Measurements from ENCODE around the gene EML2.

EML2 gene

DNA sequence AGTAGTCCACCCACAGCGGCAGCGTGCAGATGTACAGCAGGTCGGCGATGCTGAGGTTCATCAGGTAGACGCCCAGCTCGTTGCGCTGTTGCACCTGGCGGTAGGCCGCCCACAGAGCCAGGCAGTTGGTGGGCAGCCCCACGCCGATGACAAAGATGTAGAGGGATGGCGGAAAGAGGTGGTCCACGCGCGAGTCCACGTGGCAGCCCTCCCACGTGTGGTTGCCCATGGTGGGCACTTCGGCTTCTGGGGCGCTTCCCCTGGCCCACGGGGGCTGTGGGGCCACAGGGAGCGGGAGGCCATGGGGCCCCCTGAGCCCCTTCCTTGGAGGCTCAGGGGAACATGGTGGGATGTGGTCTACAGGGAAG, 47.6 kb downstream of the EML2 start:
- no peak overlapping the region for H3K4me3 ChIP-seq (ENCODE audit: low read depth, low read length)
- H3K27ac ChIP-seq = no peak overlapping the region
- in situ Hi-C loops (cut with HindIII; ENCODE audit: low pct_ligation_motif_present, low sequenced_read_pairs) = no loop called here
- TF ChIP-seq, protein P1, sequence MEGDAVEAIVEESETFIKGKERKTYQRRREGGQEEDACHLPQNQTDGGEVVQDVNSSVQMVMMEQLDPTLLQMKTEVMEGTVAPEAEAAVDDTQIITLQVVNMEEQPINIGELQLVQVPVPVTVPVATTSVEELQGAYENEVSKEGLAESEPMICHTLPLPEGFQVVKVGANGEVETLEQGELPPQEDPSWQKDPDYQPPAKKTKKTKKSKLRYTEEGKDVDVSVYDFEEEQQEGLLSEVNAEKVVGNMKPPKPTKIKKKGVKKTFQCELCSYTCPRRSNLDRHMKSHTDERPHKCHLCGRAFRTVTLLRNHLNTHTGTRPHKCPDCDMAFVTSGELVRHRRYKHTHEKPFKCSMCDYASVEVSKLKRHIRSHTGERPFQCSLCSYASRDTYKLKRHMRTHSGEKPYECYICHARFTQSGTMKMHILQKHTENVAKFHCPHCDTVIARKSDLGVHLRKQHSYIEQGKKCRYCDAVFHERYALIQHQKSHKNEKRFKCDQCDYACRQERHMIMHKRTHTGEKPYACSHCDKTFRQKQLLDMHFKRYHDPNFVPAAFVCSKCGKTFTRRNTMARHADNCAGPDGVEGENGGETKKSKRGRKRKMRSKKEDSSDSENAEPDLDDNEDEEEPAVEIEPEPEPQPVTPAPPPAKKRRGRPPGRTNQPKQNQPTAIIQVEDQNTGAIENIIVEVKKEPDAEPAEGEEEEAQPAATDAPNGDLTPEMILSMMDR (IDR thresholded peaks at IDR 0.05; ENCODE audit: low read depth, low read length, missing control alignments) = no peak
- no peaks in the 10 kb centered on the region for H3K36me3 ChIP-seq (replicated peaks)
- DNase-seq = no peak
- no peaks in the 10 kb centered on the region for H3K27me3 ChIP-seq (replicated peaks)

DNA sequence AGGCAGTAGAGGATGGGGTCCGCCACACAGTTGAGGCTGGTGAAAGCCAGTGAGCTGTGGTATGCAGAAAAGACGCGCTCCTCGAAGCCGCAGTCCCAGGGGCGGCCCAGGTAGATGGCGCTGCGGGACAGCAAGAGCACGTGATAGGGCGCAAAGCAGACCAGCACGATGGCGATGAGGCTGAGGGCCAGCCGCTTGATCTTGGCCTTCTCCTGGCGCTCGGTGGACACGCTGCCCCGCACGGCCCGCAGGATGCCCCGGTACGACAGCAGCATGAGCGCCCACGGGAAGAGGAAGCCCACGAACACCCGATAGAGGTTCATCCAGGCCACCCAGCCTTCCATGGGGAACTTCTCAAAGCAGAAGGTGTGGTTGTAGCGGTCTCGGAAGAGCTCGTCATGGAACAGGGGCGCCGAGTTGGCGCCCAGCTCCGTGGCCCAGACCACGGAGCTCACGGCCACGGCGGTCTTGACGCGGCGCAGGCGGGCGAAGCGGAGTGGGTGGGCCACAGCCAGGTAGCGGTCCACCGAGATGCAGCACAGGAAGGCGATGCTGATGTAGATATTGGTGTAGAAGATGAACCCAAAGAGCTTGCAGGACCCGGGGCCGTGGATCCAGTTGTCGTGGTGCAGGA, 48.1 kb downstream of the EML2 start:
- in situ Hi-C loops (cut with HindIII; ENCODE audit: low pct_ligation_motif_present, low sequenced_read_pairs) = no loop called here

GRCh38 chr19:45590300-45591003, 48.7 kb downstream of the EML2 start:
- Histone ChIP-seq H3K27me3 (replicated peaks) (no peaks in the 10 kb centered on the region), H3K27ac (no peak overlapping the region), H3K4me3 (ENCODE audit: low read depth, low read length) (no peak overlapping the region), H3K36me3 (replicated peaks) (no peaks in the 10 kb centered on the region)
- in situ Hi-C loops (cut with HindIII; ENCODE audit: low pct_ligation_motif_present, low sequenced_read_pairs) = no loop called here
- no peak for DNase-seq
- TF ChIP-seq, protein P1 (IDR thresholded peaks at IDR 0.05; ENCODE audit: low read depth, low read length, missing control alignments) = no peak

More for the DNA sequence above, 48.1 kb downstream of the EML2 start:
- no peak for DNase-seq
- no peaks in the 10 kb centered on the region for H3K27me3 ChIP-seq (replicated peaks)
- H3K27ac ChIP-seq = no peak overlapping the region
- TF ChIP-seq, protein P1 (IDR thresholded peaks at IDR 0.05; ENCODE audit: low read depth, low read length, missing control alignments) = peak; percentile 59
- H3K36me3 ChIP-seq (replicated peaks) = no peaks in the 10 kb centered on the region
- H3K4me3 ChIP-seq (ENCODE audit: low read depth, low read length) = no peak overlapping the region

- DNase-seq = no peak
- H3K4me3 ChIP-seq (ENCODE audit: low read depth, low read length) = no peak overlapping the region
- no peak overlapping the region for H3K27ac ChIP-seq
- in situ Hi-C loops (cut with HindIII; ENCODE audit: low pct_ligation_motif_present, low sequenced_read_pairs) = no loop called here
- H3K27me3 ChIP-seq (replicated peaks) = no peaks in the 10 kb centered on the region
- no peaks in the 10 kb centered on the region for H3K36me3 ChIP-seq (replicated peaks)
- TF ChIP-seq, protein P1 (IDR thresholded peaks at IDR 0.05; ENCODE audit: low read depth, low read length, missing control alignments) = no peak
Measured at GRCh38 chr19:45589768-45590167, 49.4 kb downstream of the EML2 start.

DNA sequence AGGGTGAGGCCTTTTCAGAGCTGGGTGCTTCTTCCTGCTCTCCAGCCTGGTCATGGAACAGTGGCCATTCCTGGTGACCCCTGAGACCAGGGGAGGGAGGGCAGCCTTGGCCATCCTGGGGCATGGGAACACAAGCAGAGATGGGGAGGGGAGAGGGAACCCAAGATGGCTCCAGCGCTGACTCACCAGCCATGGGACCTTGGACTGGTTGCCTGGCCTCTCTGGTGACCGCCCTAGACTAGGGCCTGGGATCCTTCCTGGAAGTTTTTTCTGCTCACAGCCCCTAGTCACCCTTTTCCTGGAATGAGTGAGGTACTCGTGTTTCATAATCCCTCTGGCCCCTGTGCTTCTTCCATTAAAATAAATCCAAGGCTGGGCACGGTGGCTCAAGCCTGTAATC, 51.3 kb downstream of the EML2 start:
- in situ Hi-C loops (cut with HindIII; ENCODE audit: low pct_ligation_motif_present, low sequenced_read_pairs) = no loop called here
- no peak overlapping the region for H3K27ac ChIP-seq
- no peak for DNase-seq
- TF ChIP-seq, protein P1 (IDR thresholded peaks at IDR 0.05; ENCODE audit: low read depth, low read length, missing control alignments) = no peak
- H3K27me3 ChIP-seq (replicated peaks) = no peaks in the 10 kb centered on the region
- H3K36me3 ChIP-seq (replicated peaks) = no peaks in the 10 kb centered on the region
- no peak overlapping the region for H3K4me3 ChIP-seq (ENCODE audit: low read depth, low read length)

All from brain microvascular endothelial cell (primary cell).